DND-41 (cell line): Measurements from ENCODE around the gene OSBP2.

Experiments used
- EZH2 ChIP-seq: IDR thresholded peaks from 3 replicates; pipeline ENCODE4 v1.6.1; 2012; ENCODE audit warnings: borderline replicate concordance, low read depth, mild to moderate bottlenecking, moderate library complexity, low read length, inconsistent platforms; ENCODE audit not compliant: severe bottlenecking
- TF ChIP-seq, protein P1 (sequence below): IDR thresholded peaks from 2 replicates; pipeline ENCODE4 v1.5.1; 2012; ENCODE audit warnings: borderline replicate concordance, low read length, moderate library complexity, mild to moderate bottlenecking; ENCODE audit not compliant: poor library complexity, severe bottlenecking; ENCODE audit errors: extremely low read depth

GRCh38 chr22:30918761-30919160 lies 224.1 kb downstream of the OSBP2 start:
- TF ChIP-seq, protein P1, sequence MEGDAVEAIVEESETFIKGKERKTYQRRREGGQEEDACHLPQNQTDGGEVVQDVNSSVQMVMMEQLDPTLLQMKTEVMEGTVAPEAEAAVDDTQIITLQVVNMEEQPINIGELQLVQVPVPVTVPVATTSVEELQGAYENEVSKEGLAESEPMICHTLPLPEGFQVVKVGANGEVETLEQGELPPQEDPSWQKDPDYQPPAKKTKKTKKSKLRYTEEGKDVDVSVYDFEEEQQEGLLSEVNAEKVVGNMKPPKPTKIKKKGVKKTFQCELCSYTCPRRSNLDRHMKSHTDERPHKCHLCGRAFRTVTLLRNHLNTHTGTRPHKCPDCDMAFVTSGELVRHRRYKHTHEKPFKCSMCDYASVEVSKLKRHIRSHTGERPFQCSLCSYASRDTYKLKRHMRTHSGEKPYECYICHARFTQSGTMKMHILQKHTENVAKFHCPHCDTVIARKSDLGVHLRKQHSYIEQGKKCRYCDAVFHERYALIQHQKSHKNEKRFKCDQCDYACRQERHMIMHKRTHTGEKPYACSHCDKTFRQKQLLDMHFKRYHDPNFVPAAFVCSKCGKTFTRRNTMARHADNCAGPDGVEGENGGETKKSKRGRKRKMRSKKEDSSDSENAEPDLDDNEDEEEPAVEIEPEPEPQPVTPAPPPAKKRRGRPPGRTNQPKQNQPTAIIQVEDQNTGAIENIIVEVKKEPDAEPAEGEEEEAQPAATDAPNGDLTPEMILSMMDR: no peak
- TF ChIP-seq EZH2: no peak
